HG02759 (cell line): Measurements from ENCODE around the gene CARD19.
A peak's percentile ranks its signal among the peaks of the same experiment; 100 is the strongest.
"Not testable (repeated sequence)": the region's sequence is repeated elsewhere in the genome, so short reads cannot be mapped to it uniquely, and the experiment has no call there.

Source experiments
- ATAC-seq: cut with Tn5 transposase; IDR thresholded peaks from one replicate; pipeline ENCODE4 v1.9.1; 2021; ENCODE audit warnings: mild to moderate bottlenecking, moderate library complexity; ENCODE audit not compliant: unreplicated experiment

Gene CARD19

DNA sequence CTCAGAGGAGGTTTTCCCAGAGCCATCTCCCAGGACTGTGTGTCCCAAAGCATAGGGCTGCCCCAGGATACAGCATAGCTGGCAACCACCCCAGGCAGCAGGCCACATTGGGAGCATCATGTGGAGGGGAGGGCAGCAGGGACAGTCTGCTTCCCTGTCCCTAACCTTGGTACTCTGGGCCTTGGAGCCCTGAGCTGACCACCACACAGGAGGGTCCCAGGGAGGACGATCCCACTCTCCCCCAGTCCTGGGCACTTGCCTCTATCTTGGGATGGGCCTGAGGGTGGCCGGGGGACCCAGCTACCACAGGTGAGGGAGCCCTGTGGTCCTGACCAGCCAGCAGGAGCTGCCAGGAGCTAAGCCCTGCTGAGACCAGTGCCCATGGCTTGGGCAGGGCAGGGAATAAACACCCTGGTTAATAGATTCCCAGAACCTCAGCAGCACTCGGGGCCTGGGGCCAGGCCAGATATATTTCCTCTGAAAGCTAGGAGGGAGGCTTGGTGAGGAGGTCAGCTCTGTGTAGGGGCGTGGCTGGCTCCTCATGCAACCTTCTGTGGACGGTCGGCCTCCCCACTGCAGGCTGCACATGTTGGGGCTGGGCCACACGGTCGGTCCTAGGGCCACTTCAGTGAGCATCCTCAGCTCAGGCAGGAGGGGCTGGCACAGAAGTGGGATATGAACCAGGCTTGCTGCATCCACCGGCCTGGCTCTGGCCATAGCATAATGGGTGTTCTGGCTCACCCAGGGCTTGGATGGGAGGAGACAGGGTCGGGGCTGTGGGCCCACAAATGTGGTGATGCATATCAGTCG lies 33.9 kb downstream of the CARD19 start:
- no peak for ATAC-seq

DNA sequence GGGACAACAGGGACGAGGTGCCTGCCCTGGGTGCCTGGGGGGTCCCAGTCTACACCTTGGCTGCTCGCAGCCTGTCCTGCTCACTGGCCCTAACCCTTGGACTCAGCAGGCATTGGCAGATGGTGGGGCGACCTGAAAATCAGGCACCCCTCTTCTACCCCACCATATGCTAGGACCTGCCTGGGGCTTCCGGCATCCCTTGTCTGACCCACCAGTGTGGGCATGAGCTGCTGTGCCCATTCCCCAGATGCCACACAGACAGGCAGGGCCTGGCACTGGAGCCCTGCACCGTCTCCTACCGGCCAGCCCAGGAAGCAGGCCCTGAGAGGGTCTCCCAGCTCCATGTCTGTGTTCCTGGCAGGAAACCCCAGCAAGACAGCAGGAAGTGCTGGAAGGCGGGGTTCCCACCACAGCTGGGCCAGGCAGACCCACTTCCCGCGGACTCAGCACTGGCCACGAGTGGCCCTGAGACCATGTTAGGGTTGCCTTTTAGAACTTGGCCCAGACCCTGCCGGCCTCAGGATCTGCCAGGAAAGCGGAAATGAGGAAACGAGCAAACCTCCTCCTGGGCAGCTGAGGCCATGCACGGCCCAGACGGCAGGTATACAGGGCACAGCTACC lies 35.0 kb downstream of the CARD19 start:
- no peak for ATAC-seq

DNA sequence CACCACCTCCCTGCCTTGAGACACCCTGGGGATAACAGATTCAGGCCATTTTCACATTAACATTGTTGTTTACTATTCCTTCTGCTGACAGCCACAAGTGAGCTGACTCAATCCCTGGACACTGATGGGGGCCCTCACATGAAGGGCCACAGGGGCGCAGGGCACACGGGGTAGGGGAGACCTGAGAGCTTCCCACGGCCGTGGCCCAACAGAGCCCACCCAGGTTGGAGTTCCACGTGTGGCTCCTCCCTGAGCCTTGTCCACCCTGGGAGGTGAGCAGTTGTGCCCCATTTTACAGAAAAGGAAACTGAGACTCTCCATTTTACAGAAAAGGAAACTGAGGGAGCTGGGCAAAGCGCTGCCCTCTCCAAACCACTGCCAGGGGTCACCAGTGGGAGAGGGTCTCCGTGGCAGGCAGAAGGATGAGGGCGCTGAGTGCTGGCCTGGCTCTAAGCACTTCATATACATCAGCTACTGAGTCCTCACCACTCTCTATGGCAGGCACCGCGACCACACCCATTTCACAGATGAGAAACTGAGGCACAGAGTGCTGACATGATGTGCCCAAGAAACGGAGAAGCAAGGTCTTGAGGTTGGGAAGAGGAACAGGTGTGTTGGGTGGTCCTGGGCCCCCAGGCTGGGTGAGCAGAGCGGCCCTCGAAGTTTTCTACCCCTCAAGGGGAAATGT lies 35.7 kb downstream of the CARD19 start:
- no peak for ATAC-seq

DNA sequence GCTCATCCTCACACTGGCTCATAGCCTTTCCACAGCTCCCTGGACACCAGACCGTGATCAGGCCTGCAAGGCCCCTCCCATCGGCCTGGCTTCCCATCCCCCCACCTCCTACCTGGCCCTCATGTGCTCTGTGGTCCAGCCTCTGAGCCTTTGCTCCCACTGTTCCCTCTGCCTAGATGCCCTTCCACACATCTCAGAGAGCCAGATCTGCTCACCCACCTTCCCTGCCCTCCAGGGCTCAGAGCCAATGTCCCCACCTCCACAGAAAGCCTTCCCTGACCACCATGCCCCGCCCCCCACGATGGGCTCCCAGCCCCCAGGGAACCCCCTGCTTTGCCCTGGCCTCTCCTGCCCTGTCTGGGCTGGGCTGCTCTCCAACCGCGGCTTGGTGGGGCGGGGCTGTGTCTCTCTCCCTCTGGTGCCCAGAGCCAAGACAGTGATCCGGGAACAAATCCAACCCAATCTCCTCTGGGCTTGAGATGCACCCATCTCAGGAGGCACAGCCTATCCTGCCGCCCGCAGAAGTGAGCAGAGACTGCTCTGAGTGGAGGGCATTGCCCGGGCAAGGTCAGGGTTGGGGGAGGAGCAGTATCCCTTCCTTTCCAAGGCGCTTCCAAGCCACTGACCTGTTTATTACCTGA lies 36.4 kb downstream of the CARD19 start:
- no peak for ATAC-seq

DNA sequence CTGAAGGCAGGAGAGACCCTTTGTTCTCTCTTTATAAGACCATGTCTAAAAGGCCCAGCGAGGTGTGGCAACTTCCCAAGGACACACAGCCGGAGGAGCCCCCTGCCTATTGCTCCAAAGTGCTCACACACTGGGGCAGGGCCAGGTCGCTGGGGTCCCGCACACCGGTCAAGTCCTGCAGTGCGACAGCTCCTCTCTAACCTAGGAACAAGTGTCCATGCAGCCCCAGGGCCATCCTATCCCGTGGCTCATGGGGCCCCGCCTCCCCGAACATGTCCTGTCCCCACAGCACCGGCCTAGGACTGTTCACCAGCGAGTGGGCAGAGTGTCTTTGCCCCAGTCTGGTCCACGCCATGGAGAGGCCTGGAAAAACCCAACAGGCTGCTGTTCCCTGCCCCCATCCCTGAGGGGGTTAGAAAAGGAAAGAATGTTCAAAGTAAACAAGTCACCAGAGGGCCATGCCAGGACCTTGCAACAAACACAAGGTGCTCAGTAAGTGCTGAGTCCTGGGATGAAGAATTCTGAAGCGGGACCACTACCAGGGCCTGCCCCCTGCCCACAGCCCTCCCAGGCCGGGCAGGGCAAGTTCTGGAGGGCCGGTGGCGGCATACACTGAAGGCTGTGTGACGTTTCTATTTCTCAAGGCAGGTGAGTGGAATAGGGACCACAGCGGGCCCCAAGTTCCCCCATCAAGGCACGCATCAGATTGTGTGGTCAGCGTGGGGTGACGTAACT lies 37.1 kb downstream of the CARD19 start:
- no peak for ATAC-seq

DNA sequence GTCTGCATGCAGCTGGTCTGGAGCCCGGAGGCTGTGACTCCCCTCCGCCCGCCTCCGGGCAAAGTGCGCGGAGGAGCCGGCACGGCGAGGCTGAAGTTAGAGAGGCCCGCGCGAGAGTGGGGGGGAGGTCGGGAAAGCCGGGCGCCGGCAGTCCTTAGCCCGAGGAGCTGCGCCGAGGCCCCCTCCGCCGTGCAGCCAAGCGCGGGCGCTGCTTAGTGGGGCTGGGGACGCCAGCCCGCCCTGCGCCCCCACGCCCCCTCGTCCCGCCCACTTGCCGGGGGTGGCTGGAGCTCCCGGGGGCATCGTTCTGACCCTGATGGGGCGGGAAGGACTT lies 37.6 kb downstream of the CARD19 start:
- ATAC-seq = peak; percentile 42

DNA sequence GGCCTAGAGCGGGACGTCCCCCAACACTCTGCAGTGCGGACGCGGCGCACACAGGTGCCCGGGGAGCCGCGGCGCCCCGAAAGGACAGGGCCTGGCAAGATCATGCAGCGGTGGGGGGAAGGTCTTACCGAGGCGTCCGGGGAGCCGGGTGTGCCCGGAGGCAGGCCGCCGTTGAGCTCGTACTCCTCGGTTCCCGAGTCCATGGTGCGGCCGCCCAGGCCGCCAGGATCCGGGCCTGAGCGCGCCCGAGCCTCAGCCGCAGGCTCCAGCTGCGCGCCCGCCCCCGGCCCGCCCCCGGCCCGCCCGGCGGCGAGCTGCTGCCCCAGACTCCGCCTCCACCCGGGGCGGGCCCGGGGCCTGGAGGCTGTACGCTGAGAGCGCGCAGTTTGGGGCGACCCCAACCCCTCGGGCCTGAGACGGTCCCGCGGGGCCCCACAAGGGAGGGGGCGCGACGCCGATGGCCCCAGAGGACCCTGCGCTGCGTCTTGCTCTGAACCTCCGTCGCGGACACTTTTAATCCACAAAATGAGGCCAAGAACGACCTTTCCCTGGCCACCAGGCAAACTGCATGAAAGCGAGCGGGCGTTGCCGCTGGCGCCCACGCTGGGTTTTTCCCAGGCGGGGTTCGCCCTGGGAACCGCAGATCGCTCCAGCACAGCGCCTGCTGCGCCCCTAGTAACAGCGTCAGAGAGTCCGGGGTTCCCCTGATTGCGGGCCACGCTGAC lies 38.2 kb downstream of the CARD19 start, which contains the start of gene NINJ1:
TSS of gene NINJ1 (minus strand) at position 237 of the 725 bp plus-strand sequence. CDS start at position 203, 34 bp downstream.
- ATAC-seq = peak; percentile 80

DNA sequence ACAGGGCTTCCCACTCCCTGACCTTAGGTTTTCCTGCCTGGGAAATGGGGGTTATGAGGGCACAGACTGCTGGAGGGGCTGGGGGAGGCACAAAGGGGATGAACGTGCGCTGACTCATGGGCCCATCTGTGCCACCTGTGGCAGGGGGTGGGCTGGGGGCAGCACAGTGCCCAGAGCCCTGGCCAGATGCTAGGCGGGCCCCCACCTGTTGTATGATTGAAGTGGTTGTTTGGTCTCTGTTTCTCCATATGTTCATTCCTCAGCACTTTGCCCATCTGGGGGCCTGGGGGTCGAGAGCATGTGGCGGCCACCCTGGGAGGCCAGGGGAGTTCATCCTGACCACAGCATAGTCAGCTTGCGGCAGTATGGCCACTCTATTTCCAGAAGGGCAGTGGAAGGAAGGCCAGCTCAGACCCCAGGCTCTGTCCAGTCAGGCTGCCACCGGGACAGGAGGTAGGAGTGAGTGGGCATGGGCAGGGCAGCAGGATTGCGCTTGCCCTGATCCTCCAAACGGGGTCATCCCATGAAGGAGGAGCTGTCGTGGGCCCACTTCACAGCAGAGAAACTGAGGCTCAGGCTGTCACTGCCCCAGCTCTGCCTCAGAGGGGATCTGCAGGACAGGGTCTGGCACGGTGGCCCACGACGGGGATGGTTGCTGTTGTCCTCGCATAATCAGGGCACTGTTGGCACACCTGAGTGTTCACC lies 38.9 kb downstream of the CARD19 start:
- ATAC-seq = no peak

DNA sequence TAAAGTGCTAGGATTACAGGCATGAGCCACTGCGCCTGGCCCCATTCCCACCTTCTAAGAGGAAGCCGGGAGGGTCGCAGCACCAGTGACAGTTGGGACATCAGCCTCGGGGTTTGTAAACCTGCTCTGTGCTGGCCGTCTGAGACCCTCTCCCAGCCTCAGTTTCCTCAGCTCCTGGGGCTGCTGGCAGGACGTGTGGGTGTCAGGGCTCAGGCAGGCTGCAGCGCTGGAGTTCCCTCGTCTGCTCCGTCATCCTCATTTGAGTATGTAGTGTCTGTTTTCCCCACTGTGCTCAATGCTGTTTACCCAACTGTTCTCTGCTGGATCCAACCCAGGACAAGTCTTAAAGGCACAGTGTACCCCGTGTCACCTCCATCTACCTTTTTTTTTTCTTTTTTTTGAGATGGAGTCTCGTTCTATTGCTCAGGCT lies 40.0 kb downstream of the CARD19 start:
- no peak for ATAC-seq

DNA sequence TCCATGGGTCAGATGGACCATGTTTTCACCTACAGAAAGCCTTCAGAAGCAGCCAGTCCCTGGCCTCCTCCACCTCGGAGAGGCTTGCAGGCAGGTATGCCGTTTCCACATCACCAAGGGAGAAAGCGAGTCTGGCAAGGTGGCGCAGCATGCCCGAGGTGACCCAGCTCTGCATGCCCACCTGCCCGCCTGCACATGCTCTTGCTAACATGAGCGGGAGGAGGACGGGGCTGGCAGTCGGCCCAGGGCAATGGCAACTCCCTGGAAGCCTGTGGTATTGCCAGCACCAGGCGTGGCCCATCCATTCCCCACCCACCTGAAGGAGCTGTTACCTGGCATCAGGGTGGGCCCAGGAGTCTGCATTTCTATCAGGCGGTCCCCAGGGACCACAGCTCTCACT lies 41.3 kb downstream of the CARD19 start:
- ATAC-seq = no peak

DNA sequence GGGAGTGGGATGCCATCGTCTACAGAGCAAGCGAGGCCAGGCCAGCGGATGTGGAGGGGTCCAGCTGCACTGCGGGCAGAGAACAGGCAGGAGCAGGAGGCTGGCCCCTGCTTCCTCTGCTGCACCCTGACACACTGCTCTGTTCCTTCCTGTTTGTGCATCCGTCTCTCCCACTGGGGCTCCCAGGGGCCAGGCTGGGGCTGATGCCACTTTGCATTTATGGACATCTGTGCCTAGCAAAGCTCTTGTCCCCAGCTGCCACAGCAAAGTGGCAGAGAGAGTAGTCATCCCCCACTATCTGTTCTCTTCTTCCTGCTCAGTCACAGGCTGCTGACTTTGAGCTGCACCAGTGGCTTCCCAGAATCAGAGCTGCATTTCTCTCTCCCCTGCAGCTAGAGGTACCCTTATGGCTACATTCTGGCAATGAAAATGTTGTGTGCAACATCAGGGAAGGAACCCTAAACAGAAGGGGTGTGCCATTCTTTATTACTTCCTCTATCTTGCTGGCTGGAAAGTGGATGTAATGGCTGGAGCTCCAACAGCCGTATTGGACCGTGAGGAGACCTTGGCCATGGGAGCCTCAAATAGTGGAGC lies 42.3 kb downstream of the CARD19 start:
- ATAC-seq = no peak

DNA sequence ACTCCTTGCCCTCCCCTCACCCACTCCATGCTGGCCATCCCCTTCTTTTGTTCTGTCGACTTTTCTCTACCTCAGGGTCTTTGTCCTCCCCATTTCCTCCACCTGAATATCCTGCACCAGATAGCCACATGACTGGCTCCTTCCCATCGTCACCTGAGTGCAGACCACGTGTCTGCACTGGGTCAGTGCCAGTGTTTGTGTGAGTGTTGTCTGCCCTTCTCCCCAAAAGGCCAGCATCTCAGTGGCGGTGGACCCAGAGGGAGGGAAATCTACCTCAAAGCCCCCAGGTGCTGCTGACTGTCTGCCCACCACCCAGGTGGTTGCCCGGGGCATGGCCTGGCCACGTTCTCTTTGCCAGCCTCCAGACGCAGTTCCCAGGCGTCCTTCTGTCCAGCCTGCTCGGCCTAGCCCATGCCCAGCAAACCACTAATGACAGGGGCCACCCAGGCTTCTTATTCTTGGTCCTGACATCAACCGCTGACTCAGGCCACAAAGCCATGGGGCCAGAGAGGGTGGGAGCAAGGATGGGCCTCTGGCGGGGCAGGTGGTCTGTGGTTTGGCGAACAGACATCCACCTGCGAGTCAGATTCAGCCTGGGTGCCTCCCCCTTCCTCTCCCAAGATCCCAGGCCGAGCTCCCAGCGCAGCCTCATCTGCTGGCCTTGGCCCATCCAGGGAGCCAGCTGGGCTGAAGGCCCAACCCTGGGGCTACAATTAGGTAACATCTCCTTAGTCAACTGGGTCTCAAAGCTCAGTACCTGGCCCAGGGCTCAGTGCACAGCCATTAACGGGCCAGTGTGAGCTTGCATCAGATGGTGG lies 43.6 kb downstream of the CARD19 start:
- ATAC-seq = no peak

DNA sequence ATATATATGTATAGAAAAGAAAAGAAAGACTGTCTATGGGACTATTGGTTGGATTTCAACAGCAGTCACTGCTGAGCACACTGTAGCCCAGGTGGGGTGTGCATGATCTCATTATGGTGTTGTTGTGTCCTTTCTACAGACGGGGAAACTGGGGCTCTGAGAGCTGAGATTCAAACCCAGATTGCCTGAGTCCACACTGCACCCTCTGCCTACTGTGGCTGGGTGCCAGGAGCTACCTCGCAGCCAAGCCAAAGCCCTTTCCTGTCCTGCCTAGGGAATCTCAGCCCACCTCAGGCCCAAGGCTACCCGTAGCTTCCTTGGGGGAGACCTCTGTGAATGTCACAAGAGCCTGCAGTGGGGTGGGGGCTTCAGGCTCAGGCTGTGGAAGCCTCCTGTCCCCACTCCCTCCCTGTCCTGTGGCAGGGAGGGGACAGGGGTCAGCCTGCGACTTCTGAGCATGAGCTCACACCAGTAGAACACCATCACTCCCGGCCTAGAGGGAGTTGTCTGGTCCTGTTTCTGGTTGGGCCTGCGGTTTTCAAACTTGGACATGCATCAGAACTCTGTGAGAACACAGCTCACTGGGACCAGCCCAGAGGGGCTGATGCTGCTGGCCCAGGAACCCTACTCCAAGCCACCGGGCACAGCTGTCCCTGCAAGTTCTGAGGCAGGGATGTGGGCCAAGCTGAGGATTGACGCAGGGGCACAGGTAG lies 45.9 kb downstream of the CARD19 start:
- ATAC-seq = no peak

DNA sequence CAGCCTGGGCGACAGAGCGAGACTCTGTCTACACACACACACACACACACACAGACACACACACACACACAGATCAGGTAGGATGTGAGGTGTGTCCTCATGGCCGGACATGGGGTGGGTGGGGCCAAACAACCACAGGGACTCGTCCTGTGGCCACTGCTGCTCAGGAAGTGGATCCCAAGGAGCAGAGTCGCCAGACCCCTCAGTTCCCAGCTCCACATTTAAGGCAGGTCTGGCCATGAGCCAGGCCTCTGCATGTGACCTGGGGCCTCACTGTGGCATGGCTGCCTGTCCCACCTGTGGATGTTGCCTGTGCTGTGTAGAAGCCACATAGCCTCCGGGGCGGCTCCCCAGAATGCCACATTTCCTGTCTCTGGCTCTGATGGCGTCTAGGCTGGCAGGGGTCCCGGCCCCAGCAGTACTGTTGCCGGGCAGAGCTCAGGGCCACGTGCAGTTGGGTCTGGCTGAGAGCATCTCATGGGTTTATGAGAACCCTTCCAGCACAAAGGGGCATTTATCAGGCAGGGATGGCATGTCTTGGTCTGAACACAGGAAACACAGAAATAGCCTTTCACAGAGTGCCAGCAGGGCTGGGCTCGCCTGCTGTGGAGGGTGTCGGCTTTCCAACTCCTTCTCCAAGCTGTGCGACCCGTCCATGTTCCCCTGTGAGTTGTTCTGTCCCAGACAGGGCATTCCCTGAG lies 48.0 kb downstream of the CARD19 start:
- no peak for ATAC-seq

DNA sequence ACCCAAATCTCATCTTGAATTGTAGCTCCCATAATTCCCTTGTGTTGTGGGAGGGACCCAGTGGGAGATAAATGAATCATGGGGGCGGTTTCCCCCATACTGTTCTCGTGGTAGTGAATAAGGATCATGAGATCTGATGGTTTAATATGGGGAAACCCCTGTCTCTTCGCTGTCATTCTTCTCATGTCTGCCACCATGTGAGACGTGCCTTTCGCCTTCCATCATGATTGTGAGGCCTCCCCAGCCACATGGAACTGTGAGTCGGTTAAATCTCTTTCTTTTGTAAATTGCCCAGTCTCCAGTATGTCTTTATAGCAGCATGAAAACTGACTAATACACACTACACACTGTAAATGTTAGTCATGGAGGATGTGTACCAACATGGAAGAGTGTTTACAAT lies 50.7 kb downstream of the CARD19 start:
- ATAC-seq = not testable (repeated sequence)

DNA sequence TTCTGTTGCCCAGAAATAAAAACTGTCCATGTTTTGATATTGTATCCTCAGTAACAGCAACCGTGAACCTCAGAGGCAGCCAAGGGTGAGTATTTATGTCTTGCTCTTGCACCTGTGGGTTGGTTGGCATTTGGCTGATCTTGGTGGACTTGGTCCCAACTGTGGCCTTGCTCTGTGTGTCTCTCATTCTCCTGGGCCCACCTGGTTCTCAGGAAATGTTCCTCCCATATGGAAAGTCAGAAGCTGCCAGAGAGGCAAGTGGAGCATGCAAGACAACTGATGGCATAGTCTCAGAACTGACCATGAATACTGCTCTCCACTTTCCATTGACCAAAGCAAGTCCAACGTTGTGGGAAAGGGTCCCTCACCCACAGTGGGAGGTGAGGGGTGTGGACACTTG lies 51.6 kb downstream of the CARD19 start:
- ATAC-seq = no peak

DNA sequence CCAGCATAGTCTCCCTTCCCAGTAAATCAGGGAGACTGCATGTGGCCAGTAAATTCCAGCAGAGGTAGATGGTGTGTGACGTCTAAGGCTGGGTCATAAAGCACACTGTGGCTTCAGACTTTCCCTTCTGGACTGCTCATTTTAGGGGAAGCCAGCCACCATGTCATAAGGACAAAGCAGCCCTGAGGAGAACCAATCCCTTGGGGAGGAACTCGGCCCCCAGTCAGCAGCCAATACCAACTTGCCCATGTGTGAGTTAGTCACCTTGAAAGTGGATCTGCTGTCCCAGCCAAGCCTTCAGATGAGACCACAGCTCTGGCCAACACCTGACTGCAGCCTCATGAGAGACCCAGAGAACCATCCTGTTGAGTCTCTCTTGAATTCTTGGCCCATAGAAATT lies 52.7 kb downstream of the CARD19 start:
- ATAC-seq = no peak
